Caco-2 (cell line): Measurements from ENCODE around the gene DTX3. TPM values are rescaled to one million over a fixed set of nuclear protein-coding genes. Genes with fewer than 3 reads are reported as not detected.

Experiments used
- Bru-seq: library from RNA; stranded (reverse); fragments of 400-500 nt; gene quantifications from one replicate; lab custom pipeline; 2021; lab: Mats Ljungman, UMichigan
- BruChase-seq, 2 experiments: library from RNA; stranded (reverse); fragments of 400-500 nt; gene quantifications; one replicate each; lab custom pipeline; 2021; lab: Mats Ljungman, UMichigan
- BruUV-seq: library from RNA; stranded (reverse); fragments of 400-500 nt; replicated peaks from 2 replicates; lab custom pipeline; 2021; lab: Mats Ljungman, UMichigan
- CTCF ChIA-PET: fragments of 300-600 bp; sonication (Branson Sonifier 250); formaldehyde crosslinking; loops from one replicate; lab custom pipeline; 2022; ENCODE audit warnings: antibody characterized with exemption; lab: Charles Lee
- POLR2A ChIA-PET: fragments of 300-600 bp; sonication (Branson Sonifier 250); formaldehyde crosslinking; loops from one replicate; lab custom pipeline; 2022; ENCODE audit warnings: antibody characterized with exemption; lab: Charles Lee
- DNase-seq, 2 experiments: peaks; one replicate each; pipeline versions ENCODE4 v3.0.0 to v3.0.0-alpha.2; 2020 to 2022
- H3K27me3 ChIP-seq: replicated peaks from 2 replicates; pipeline ENCODE4 v1.6.0; 2011; ENCODE audit warnings: low read length; ENCODE audit not compliant: control insufficient read depth, insufficient read depth
- H3K36me3 ChIP-seq: 2 replicates; pipeline ENCODE4 v1.5.1; 2011; ENCODE audit warnings: low read length; ENCODE audit not compliant: control insufficient read depth, insufficient read depth
- H3K4me1 ChIP-seq: fragments of 250-450 bp; sonication (Bioruptor Pico); 2 replicates; pipeline ENCODE4 v1.5.1; 2020; ENCODE audit warnings: mild to moderate bottlenecking
- H3K4me3 ChIP-seq: 2 replicates; pipeline ENCODE4 v1.5.1; 2011; ENCODE audit warnings: low read depth, mild to moderate bottlenecking, control low read depth, low read length
- H3K9me3 ChIP-seq: fragments of 250-450 bp; sonication (Bioruptor Pico); 2 replicates; pipeline ENCODE4 v1.5.1; 2020; ENCODE audit warnings: mild to moderate bottlenecking, moderate library complexity
- H3K27ac Mint-ChIP-seq: one replicate; pipeline ENCODE4 v1.8.0; 2022; ENCODE audit warnings: mixed read lengths; ENCODE audit not compliant: unreplicated experiment
- H3K27me3 Mint-ChIP-seq: one replicate; pipeline ENCODE4 v1.8.0; 2022; ENCODE audit warnings: mixed read lengths; ENCODE audit not compliant: insufficient read depth, unreplicated experiment
- H3K36me3 Mint-ChIP-seq: one replicate; pipeline ENCODE4 v1.8.0; 2022; ENCODE audit warnings: mild to moderate bottlenecking, mixed read lengths; ENCODE audit not compliant: insufficient read depth, unreplicated experiment
- H3K4me1 Mint-ChIP-seq: one replicate; pipeline ENCODE4 v1.8.0; 2022; ENCODE audit warnings: low read depth, mixed read lengths; ENCODE audit not compliant: unreplicated experiment
- H3K4me3 Mint-ChIP-seq: one replicate; pipeline ENCODE4 v1.8.0; 2022; ENCODE audit warnings: mild to moderate bottlenecking, moderate library complexity, mixed read lengths; ENCODE audit not compliant: unreplicated experiment
- H3K9me3 Mint-ChIP-seq: one replicate; pipeline ENCODE4 v1.8.0; 2022; ENCODE audit warnings: mixed read lengths; ENCODE audit not compliant: unreplicated experiment
- CTCF ChIP-seq, 2 experiments: fragments of 200-600 bp in 1 of 2; IDR thresholded peaks; 1 replicate in 1 of 2; 2 replicates in 1 of 2; pipeline versions ENCODE4 v1.5.1 to v1.8.0; 2011 to 2022; ENCODE audit warnings: antibody characterized with exemption in 1 of 2, control low read depth in 1 of 2, inconsistent platforms in 1 of 2, low read depth in 1 of 2, low read length in 1 of 2, mild to moderate bottlenecking in 1 of 2, moderate library complexity in 1 of 2; ENCODE audit not compliant: insufficient read depth in 1 of 2, severe bottlenecking in 1 of 2, unreplicated experiment in 1 of 2
- intact Hi-C: fragments of 100-400 bp; cut with micrococcal nuclease; formaldehyde crosslinking; loops from one replicate; pipeline ENCODE4 v1.10.0; 2022; ENCODE audit not compliant: unreplicated experiment
- long read RNA-seq: library from polyadenylated mRNA; stranded (forward); transcript quantifications from one replicate; pipeline ENCODE4 v2.0.0, GENCODE V29; 2022
- total RNA-seq: library from RNA; stranded (reverse); gene quantifications from 2 replicates; pipeline ENCODE4 v1.2.3, GENCODE V29; 2022

DTX3 gene
- 17.4 and 20.4 TPM in 2 replicates for total RNA-seq
- percentile 60 among the genes with signal in this experiment for Bru-seq, nascent RNA
- percentile 64 among the genes with signal in this experiment for BruChase-seq, experiment 1, labeled RNA remaining after a 2-hour chase
- BruChase-seq, experiment 2, labeled RNA remaining after a 6-hour chase = percentile 80 among the genes with signal in this experiment
- long read RNA-seq, partial matches to known transcripts = 1 of 2 reads
- long read RNA-seq, other reads (novel, unspliced or antisense) = 1 of 2 reads

- H3K4me3 Mint-ChIP-seq = peak within 1 kb of the TSS; percentile 74
- no peaks in the 10 kb centered on the region for H3K27me3 ChIP-seq
- H3K36me3 ChIP-seq = peaks cover 1% of the 10 kb centered on the region; the same call in 1 of the 2 replicates
- peak within 1 kb of the TSS; percentile 77 for H3K27ac Mint-ChIP-seq
- intact Hi-C loops = no loop called here
- no peaks in the 10 kb centered on the region for H3K9me3 ChIP-seq
- H3K27me3 Mint-ChIP-seq = no peaks in the 10 kb centered on the region
- peak in 1 of 2 experiments; percentile 33 for DNase-seq
- peaks cover 12% of the 10 kb centered on the region for H3K36me3 Mint-ChIP-seq
- POLR2A ChIA-PET = interaction anchor here (0.7 kb wide), 1 partner anchor 81 kb away, joined by 3 read pairs; no protein-coding TSS in a partner anchor
- peak within 1 kb of the TSS; percentile 62 for H3K4me3 ChIP-seq
- peaks cover 6% of the 10 kb centered on the region; the same call in 1 of the 2 replicates for H3K4me1 ChIP-seq
- H3K9me3 Mint-ChIP-seq = no peaks in the 10 kb centered on the region
- CTCF ChIA-PET = interaction anchor here (0.9 to 1.4 kb wide), 2 partner anchors 21 to 57 kb away, joined by 3 to 4 read pairs; no protein-coding TSS in a partner anchor
- BruUV-seq = no TSS peak
- peaks cover 7% of the 10 kb centered on the region for H3K4me1 Mint-ChIP-seq
- TF ChIP-seq CTCF (IDR thresholded peaks at IDR 0.05; ENCODE audit: insufficient read depth in 1 of 2, low read depth in 1 of 2, low read length in 1 of 2, severe bottlenecking in 1 of 2, unreplicated experiment in 1 of 2) = no peak
Measured at GRCh38 chr12:57604454-57604991, at the start of gene DTX3. Gene DTX3, plus strand, starts transcription at chr12:57604824. Its CDS starts 1,694 bp downstream, at chr12:57606518.

- no peaks in the 10 kb centered on the region for H3K36me3 ChIP-seq
- H3K4me3 ChIP-seq = no peak overlapping the region
- H3K4me3 Mint-ChIP-seq = no peak overlapping the region
- H3K36me3 Mint-ChIP-seq = no peaks in the 10 kb centered on the region
- no TSS peak for BruUV-seq
- H3K4me1 ChIP-seq = no peaks in the 10 kb centered on the region
- intact Hi-C loops = no loop called here
- H3K9me3 Mint-ChIP-seq = no peaks in the 10 kb centered on the region
- no peaks in the 10 kb centered on the region for H3K9me3 ChIP-seq
- H3K27ac Mint-ChIP-seq = no peak overlapping the region
- DNase-seq = no peak
- peaks cover 16% of the 10 kb centered on the region for H3K27me3 Mint-ChIP-seq
- ChIA-PET CTCF (no interaction called here), POLR2A (no interaction called here)
- H3K4me1 Mint-ChIP-seq = no peaks in the 10 kb centered on the region
- no peak for TF ChIP-seq CTCF (IDR thresholded peaks at IDR 0.05; ENCODE audit: insufficient read depth in 1 of 2, low read depth in 1 of 2, low read length in 1 of 2, severe bottlenecking in 1 of 2, unreplicated experiment in 1 of 2)
- H3K27me3 ChIP-seq = no peaks in the 10 kb centered on the region
Measured at GRCh38 chr12:57554897-57555296, 49.7 kb upstream of the DTX3 start.

GRCh38 chr12:57558864-57559263 lies 45.8 kb upstream of the DTX3 start:
- Mint-ChIP-seq H3K9me3 (no peaks in the 10 kb centered on the region), H3K36me3 (no peaks in the 10 kb centered on the region), H3K4me3 (no peak overlapping the region), H3K4me1 (no peaks in the 10 kb centered on the region), H3K27ac (no peak overlapping the region), H3K27me3 (peaks cover 14% of the 10 kb centered on the region)
- Histone ChIP-seq H3K4me3 (no peak overlapping the region), H3K36me3 (no peaks in the 10 kb centered on the region), H3K4me1 (no peaks in the 10 kb centered on the region), H3K27me3 (no peaks in the 10 kb centered on the region), H3K9me3 (no peaks in the 10 kb centered on the region)
- ChIA-PET CTCF (no interaction called here), POLR2A (no interaction called here)
- no TSS peak for BruUV-seq
- intact Hi-C loops = no loop called here
- no peak for TF ChIP-seq CTCF (IDR thresholded peaks at IDR 0.05; ENCODE audit: insufficient read depth in 1 of 2, low read depth in 1 of 2, low read length in 1 of 2, severe bottlenecking in 1 of 2, unreplicated experiment in 1 of 2)
- no peak for DNase-seq
